Peyer's patch (tissue), 4 donors: ENCODE results near the gene PTCRA. TPM values are rescaled to one million over a fixed set of nuclear protein-coding genes. Genes with fewer than 3 reads are reported as not detected.
"Not testable (repeated sequence)": the region's sequence is repeated elsewhere in the genome, so short reads cannot be mapped to it uniquely, and the experiment has no call there.

Experiments
- DNase-seq, 3 donors: peaks; one replicate each; pipeline ENCODE4 v3.0.0-alpha.2; 2017 to 2019
- H3K27ac ChIP-seq, 4 donors: fragments of 200-600 bp; sonication (generic); one replicate each; pipeline ENCODE4 v1.5.1; 2016 to 2019
- H3K27me3 ChIP-seq, 2 donors: fragments of 200-600 bp; sonication (generic); one replicate each; pipeline ENCODE4 v1.5.1; 2019
- H3K36me3 ChIP-seq, 3 donors: fragments of 200-600 bp; sonication (generic); one replicate each; pipeline ENCODE4 v1.5.1; 2016 to 2019
- H3K4me1 ChIP-seq, 4 donors: fragments of 200-600 bp; sonication (generic); one replicate each; pipeline ENCODE4 v1.5.1; 2016 to 2019
- H3K4me3 ChIP-seq, 4 donors: fragments of 200-600 bp; sonication (generic); 1 replicate in 3 of 4; 2 replicates in 1 of 4; pipeline ENCODE4 v1.5.1; 2016 to 2019; ENCODE audit warnings: mild to moderate bottlenecking in 1 of 4
- H3K9me3 ChIP-seq, 4 donors: fragments of 200-600 bp; sonication (generic); one replicate each; pipeline ENCODE4 v1.5.1; 2016 to 2019; ENCODE audit warnings: mild to moderate bottlenecking in 1 of 4
- CTCF ChIP-seq, 6 experiments: fragments of 450-650 bp in 4 of 6; fragments of 200-600 bp in 2 of 6; sonication (generic) in 1 of 6; IDR thresholded peaks; one replicate each; pipeline ENCODE4 v1.5.1; 2017 to 2019; ENCODE audit warnings: antibody characterized with exemption in 6 of 6, mild to moderate bottlenecking in 3 of 6, moderate library complexity in 1 of 6
- POLR2A ChIP-seq, 2 donors: fragments of 450-650 bp; IDR thresholded peaks; one replicate each; pipeline ENCODE4 v1.5.1; 2017; ENCODE audit warnings: antibody characterized with exemption in 2 of 2, mild to moderate bottlenecking in 2 of 2, moderate library complexity in 2 of 2
- total RNA-seq, 4 donors: library from RNA; depleted of rRNA; stranded (reverse); fragments of >200 nt; gene quantifications; one replicate each; pipeline ENCODE4 v1.1.0, GENCODE V29; 2016

Gene PTCRA
- total RNA-seq, 4 donors from 2014 or later, result not detected

DNA sequence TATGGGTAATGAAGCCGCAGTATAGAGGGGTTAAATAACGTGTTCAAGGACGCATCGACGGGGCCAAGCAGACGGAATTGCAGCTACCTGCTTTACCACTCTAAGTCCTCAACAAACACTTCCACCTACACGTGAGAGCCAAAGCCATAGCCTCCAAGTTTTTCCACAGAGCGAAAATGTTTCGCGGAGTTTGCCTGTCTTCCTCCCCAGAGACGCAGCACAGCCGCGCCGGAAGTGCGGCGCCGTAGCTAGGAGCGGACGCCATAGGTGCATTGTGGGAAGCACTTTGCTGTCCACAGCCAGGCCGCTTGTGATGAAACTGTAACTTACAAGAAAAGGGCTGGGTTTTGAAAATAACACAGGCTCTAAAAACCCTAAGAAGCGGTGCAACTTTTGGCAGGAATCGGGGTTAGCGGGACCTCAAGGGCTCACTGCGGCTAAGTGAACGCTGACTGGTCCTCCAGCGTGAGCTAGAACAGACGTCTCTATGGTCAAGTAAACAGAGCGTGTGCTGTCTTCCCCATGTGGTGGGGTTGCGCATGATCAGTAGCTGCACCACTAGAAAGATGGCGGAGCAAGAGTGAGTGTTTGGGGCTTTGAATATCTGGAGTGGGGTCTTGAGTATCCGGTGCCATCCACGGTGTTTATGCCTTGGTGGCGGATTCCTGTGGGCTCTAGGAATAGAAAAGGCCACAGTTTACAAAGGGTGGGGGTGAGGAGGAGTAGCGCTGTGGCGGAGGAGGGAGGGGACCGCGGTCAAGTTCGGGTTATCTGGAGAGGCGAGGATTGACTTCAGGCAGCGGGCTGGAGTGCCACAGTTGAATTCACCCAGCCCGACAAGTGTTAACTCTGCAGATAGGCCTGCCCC is 36.2 kb upstream of the PTCRA start, which contains the start of gene RPL7L1:
TSS of gene RPL7L1 (plus strand) at position 245 of the 868 bp plus-strand sequence. CDS start at position 540, 295 bp downstream.
- Histone ChIP-seq H3K27ac (peak within 1 kb of the TSS; percentile 89 to 95 (median 92)), H3K9me3 (no peaks in the 10 kb centered on the region), H3K27me3 (no peaks in the 10 kb centered on the region), H3K4me1 (peaks cover 0 to 29% (median 0%) of the 10 kb centered on the region in 4 donors), H3K36me3 (peaks cover 0 to 35% (median 0%) of the 10 kb centered on the region in 3 donors), H3K4me3 (peak within 1 kb of the TSS; percentile 63 to 85 (median 66))
- peak in 3 of 6 experiments; percentile 39 to 48 (median 45) for TF ChIP-seq CTCF (IDR thresholded peaks at IDR 0.05)
- peak in 1 of 2 donors; percentile 47 for TF ChIP-seq POLR2A (IDR thresholded peaks at IDR 0.05)
- peak; percentile 81 to 93 (median 87) for DNase-seq

DNA sequence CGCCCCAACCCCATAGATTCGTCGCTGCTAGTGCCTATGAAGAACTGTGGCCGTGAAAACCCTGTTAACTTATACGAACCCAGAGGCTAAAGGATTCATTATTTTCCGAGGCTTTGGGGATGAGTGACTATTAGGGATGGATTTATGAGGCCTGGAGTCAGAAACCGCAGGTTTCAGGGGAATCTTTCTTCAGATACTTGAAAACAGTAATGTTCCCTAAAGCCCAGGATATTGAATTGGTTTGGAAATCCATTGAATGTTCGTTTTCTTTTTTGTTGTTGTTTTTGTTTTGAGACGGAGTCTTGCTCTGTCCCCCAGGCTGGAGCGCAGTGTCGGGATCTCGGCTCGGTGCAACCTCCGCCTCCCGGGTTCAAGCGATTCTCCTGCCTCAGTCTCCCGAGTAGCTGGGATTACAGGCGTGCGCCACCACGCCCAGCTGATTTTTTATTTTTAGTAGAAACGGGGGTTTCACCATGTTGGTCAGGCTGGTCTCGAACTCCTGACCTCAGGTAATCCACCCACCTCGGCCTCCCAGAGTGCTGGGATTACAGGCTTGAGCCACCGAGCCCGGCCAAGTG is 35.5 kb upstream of the PTCRA start:
- peak overlapping the region; percentile 63 to 85 (median 66) for H3K4me3 ChIP-seq
- peaks cover 0 to 42% (median 0%) of the 10 kb centered on the region in 3 donors for H3K36me3 ChIP-seq
- H3K9me3 ChIP-seq, H3K27me3 ChIP-seq, DNase-seq: not testable (repeated sequence)
- H3K27ac ChIP-seq, result peak overlapping the region; percentile 89 to 95 (median 92)
- H3K4me1 ChIP-seq, result peaks cover 0 to 29% (median 0%) of the 10 kb centered on the region in 4 donors

GRCh38 chr6:42880871-42881270 is 35.0 kb upstream of the PTCRA start:
- H3K27ac ChIP-seq, result peak overlapping the region in 2 of 4 donors; percentile 89 to 90
- H3K36me3 ChIP-seq, result peaks cover 0 to 47% (median under 1%) of the 10 kb centered on the region in 3 donors
- DNase-seq, H3K9me3 ChIP-seq, H3K27me3 ChIP-seq: not testable (repeated sequence)
- H3K4me3 ChIP-seq, result peak overlapping the region; percentile 63 to 85 (median 66)
- peaks cover 0 to 29% (median 0%) of the 10 kb centered on the region in 4 donors for H3K4me1 ChIP-seq

GRCh38 chr6:42885702-42886101 is 30.2 kb upstream of the PTCRA start:
- Histone ChIP-seq H3K27ac (no peak overlapping the region), H3K9me3 (no peaks in the 10 kb centered on the region), H3K27me3 (no peaks in the 10 kb centered on the region), H3K36me3 (peaks cover 0 to 60% (median 4%) of the 10 kb centered on the region in 3 donors), H3K4me3 (no peak overlapping the region), H3K4me1 (peaks cover 0 to 21% (median 0%) of the 10 kb centered on the region in 4 donors)
- no peak for DNase-seq
- TF ChIP-seq CTCF (IDR thresholded peaks at IDR 0.05) (no peak), POLR2A (IDR thresholded peaks at IDR 0.05) (no peak)

DNA sequence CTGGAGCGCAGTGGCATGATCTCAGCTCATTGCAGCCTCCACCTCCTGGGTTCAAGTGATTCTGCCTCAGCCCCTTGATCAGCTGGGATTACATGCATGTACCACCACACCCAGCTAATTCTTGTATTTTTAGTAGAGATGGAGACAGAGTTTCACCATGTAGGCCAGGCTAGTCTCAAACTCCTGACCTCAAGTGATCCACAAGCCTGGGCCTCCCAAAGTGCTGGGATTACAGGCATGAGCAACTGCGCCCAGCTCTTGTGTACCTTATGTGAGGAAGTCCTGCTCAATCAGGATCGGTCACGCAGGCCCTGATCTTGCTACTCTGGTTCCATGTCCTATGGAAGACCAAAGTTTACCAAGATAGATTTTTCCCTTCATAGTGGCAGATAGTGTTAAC is 27.7 kb upstream of the PTCRA start:
- not testable (repeated sequence) for DNase-seq, H3K27me3 ChIP-seq, H3K27ac ChIP-seq, H3K4me3 ChIP-seq, H3K9me3 ChIP-seq
- peaks cover 0 to 39% (median 4%) of the 10 kb centered on the region in 3 donors for H3K36me3 ChIP-seq
- H3K4me1 ChIP-seq, result peaks cover 0 to 14% (median 3%) of the 10 kb centered on the region in 4 donors

- Histone ChIP-seq H3K36me3 (peaks cover 0 to 23% (median 4%) of the 10 kb centered on the region in 3 donors), H3K9me3 (no peaks in the 10 kb centered on the region), H3K27ac (peak overlapping the region; percentile 82 to 96 (median 92)), H3K4me3 (peak overlapping the region; percentile 67 to 99 (median 73)), H3K4me1 (peaks cover 0 to 14% (median 4%) of the 10 kb centered on the region in 4 donors), H3K27me3 (no peaks in the 10 kb centered on the region)
- TF ChIP-seq CTCF (IDR thresholded peaks at IDR 0.05) (no peak), POLR2A (IDR thresholded peaks at IDR 0.05) (no peak)
- no peak for DNase-seq
Measured at GRCh38 chr6:42889815-42890214, 26.0 kb upstream of the PTCRA start.
